NCI-H82 (cell line): Measurements from ENCODE around the gene CLDN7.
A peak's percentile ranks its signal among the peaks of the same experiment; 100 is the strongest.

Experiments used
- DNase-seq: peaks from one replicate; lab custom pipeline; 2025; lab: John Stamatoyannopoulos, UW

CLDN7 gene

GRCh38 chr17:7237266-7237760, 25.0 kb downstream of the CLDN7 start:
- DNase-seq: no peak

DNA sequence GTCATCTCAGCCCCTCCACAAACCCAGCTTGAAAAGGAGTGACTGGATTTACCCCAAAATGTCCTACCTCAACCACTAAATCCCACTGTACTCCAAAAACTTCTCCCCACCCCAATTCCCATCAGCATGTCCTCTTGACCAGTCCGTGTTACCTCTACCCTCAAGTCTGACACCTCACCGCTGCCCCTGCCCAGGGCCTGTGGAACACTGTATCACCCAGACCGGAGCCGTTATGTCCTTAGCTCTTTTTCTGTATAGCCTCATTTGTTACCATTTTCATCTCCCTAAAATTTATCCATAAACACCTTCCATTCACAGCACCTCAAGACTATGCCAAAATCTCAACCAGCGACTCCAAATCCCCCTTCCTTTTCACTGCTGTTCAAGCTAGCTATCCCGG, 25.5 kb downstream of the CLDN7 start:
- DNase-seq: no peak

DNA sequence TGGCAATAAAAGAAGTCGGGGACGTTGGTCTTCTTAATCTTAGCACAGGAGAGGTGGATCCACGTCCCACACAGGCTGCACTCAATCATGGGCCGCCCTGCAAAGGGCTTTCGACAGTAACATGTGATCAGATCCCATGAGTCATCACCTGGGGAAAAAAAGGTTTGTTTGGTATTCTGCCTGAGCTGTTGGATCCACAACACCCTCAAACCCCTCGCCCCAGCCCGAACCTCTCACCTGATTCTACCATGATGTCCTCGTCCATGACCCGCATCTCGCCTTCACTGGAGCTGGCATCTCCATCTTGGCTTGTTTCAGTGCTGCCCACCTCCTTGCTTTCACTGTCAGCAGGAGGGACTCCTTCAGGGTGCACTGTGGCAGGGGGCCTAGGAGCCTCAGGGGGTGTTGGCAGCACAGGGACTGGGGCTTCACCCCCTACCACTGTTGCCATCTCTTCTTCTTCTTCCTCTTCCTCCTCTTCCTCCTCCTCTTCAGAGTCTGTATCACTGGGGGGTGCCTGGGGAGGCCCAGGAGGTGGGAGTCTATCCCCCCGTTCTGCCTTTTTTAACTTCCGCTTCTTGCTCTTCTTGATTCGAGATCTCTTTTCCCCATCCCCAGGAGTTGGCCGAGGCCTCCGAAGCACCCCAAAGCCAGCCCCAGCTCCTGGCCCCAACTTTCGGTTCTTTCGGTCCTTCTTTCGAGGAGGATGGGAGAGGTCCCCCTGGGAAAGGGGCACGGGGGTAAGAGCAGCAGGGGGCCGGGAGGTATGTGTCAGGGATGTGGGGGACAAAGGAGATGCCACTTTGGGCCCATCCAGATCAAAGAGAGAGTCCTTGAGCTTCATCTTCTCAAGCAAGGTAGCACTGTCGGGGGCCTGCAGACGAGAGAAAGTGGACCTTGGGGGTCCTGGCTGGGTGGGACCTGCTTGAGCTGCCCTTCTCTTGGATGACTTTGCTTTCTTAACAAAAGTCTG, 26.3 kb downstream of the CLDN7 start:
- DNase-seq: no peak

DNA sequence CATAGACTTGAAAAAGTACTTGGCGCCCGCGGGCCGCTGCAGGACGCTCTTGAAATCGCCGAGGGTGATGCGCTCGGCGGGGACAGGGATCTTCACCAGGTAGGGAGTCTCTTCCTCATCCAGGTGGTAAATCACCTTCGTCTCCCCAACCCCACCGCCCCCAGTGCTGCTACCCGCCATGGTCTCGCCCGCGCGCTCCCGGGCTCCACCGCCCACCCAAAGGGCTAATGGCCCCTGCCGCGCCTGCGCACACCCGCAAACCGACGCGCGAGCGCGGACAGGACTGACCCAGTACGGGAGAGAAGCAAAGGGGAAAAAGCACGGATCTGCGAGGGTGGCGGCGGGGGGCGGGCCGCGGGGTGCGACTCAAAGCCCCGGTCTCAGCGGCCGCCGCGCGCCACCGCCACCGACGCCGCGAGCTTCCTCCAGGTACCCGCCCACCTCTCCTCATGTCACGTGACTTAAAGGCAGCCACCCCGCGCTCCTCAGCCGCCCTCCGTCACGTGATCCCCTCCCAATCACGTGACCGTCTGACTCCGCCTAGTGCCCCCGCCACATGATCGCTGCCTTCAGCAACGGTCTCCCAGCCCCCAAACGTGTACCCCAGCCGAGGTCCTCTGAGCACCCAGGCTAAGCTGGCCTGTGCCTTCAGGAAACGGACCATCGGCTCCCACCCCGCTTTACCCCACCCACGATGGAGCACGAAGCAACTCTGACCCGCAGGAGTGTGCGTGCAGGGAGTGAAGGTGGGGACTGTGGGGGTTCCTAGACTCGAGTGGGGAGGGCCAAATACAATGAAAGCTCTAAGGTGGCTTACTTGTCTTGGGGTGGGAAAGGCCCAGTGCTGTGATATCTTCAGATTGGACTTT, 28.0 kb downstream of the CLDN7 start, which contains the start of gene DVL2:
Gene DVL2 (minus strand): TSS at position 435 of the 869 bp plus-strand sequence. CDS start 255 bp downstream, at position 180.
- peak; percentile 99 for DNase-seq

DNA sequence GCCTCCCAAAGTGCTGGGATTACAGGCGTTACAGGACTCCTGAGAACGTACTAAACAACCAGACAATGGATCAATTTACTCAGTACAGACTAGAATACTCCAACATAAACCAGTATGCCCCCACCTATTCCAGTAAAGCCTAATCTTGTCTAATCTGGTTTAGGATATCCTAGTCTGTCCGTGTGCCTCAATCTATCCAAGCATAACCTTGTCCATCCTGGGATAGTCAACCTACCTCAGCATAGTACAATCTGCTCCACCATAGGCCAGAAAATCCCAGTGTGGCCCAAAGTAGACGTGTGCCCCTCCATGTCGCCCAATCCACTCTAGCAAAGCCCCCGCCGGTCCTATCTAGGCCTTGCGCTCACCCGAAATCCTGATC, 28.6 kb downstream of the CLDN7 start:
- DNase-seq: peak; percentile 83

- no peak for DNase-seq
These were observed 30.2 kb downstream of the CLDN7 start for GRCh38 chr17:7232114-7232513.

- DNase-seq: no peak
These were observed 32.8 kb downstream of the CLDN7 start for GRCh38 chr17:7229504-7229903.

DNA sequence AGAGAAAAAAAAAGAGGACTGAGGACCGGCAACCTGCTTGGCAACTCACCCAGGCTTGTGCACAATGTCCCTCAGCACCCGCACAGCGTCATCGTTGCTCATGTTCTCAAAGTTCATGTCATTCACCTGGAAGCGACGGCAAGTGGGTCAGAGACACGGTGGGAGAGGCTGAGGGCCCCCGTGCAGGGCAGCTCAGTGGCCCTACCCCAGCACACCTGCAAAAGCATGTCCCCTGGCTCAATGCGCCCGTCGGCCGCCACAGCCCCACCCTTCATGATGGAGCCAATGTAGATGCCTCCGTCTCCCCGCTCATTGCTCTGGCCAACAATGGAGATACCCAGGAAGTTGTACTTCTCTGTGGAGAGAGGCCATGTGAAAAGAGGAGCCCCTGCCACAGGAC, 33.4 kb downstream of the CLDN7 start:
- no peak for DNase-seq

GRCh38 chr17:7226721-7227710, 35.3 kb downstream of the CLDN7 start:
- no peak for DNase-seq

GRCh38 chr17:7225711-7226331, 36.5 kb downstream of the CLDN7 start:
- DNase-seq: no peak

DNA sequence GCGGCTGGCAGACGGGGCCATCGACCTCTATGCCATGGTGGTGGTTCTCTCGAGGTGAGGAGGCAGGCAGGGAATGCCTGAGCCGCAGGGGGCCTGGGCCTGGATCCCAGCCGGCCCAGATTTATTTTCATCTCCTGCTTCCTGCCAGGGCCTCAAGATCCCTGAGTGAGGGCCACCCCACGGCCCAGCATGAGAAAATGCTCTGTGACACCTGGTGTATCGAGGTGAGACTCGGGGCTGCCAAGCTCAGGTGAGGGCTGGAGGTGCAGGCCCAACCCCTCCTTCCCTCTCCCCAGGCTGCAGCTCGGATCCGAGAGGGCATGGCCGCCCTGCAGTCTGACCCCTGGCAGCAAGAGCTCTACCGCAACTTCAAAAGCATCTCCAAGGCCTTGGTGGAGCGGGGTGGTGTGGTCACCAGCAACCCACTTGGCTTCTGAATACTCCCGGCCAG, 37.6 kb downstream of the CLDN7 start:
- DNase-seq: no peak

- no peak for DNase-seq
These were observed 38.2 kb downstream of the CLDN7 start for GRCh38 chr17:7224110-7224509.

GRCh38 chr17:7223375-7223774, 38.9 kb downstream of the CLDN7 start:
- DNase-seq: no peak

GRCh38 chr17:7222972-7223292, 39.3 kb downstream of the CLDN7 start:
- no peak for DNase-seq

- no peak for DNase-seq
These were observed 39.9 kb downstream of the CLDN7 start for GRCh38 chr17:7222093-7222971.

DNA sequence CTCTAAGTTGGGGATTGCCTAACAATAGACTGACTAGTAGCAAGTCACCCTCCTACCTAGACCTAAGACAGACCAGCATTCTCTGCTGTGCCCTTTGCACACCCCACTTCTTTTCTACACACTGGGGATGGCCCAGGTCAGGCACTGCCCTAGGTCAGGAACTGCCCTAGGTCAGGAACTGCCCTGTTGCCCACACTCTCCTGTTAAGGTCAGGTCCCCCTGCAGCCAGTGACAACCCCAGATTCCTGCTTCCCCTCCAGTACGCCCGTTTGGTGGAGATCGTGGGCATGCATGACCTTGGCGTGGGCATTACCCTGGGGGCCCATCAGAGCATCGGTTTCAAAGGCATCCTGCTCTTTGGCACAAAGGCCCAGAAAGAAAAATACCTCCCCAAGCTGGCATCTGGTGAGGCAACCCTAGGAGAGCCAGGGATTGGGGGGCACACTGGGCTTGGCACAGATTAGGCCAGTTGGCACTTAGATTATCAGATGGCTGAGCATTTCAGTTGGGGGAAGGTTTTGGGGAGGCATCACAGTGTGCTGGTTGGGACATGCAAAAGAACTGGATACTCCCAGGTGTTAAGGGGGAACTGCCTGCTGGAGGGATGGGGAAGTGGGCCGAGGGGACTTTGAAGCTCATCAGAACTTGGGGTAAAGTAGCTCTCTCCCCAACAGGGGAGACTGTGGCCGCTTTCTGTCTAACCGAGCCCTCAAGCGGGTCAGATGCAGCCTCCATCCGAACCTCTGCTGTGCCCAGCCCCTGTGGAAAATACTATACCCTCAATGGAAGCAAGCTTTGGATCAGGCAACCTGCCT, 40.8 kb downstream of the CLDN7 start:
- no peak for DNase-seq

DNA sequence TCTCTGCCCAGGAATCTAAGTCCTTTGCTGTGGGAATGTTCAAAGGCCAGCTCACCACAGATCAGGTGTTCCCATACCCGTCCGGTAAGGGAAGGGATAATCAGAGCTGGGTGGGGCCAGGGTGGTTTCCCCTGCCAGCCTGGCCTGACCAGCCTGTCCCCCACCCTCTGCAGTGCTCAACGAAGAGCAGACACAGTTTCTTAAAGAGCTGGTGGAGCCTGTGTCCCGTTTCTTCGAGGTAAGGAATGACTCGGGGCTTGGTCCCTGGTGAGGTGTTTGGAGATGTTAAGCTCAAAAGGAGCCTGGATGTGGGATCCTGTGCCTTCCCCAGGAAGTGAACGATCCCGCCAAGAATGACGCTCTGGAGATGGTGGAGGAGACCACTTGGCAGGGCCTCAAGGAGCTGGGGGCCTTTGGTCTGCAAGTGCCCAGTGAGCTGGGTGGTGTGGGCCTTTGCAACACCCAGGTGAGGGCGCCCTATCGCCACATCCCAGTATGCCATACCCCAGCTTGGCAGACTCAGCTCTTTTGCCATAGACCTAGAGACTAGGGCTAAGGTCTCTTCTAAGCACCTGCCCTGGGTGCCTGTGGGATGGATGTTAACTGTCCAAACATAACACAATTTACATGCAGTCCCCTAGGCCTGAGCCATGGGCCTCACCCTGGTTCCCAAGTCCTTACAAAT, 41.5 kb downstream of the CLDN7 start:
- DNase-seq: peak; percentile 82

DNA sequence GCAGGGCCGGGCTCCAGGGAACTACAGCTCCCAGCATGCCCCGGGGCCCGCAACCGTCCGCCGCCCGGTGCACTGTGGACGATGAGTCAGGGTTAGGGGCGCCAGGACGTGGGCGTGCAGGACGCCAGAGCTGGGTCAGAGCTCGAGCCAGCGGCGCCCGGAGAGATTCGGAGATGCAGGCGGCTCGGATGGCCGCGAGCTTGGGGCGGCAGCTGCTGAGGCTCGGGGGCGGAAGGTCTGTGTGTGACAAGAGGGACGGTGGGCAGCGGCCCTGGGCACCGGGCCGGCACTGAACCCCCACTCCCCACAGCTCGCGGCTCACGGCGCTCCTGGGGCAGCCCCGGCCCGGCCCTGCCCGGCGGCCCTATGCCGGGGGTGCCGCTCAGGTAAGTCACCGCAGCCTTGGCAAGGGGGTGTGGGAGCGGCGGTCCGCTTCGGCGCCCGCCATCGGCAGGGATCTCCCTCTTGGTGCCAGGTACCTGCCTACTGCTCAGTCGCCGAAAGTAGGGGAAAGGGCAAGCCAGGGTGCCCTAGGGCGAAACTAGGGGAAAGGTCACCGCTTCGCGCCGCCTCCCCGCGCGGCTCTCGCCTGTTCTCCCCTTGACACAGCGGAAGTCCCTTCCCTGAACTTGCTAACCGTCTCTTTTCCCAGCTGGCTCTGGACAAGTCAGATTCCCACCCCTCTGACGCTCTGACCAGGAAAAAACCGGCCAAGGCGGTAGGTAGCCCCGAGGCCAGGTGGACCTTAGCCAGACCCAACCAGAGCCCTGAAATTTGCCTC, 42.3 kb downstream of the CLDN7 start, which contains the start of the genes ACADVL and DLG4:
Gene ACADVL (plus strand): TSS at position 127 of the 781 bp plus-strand sequence. CDS start 47 bp downstream, at position 174.
Gene DLG4 (minus strand): TSS at position 25 of the 781 bp plus-strand sequence.
- peak; percentile 92 for DNase-seq
